ENCODE measurements around the gene ACSM2A. TPM values are rescaled to one million over a fixed set of nuclear protein-coding genes. Genes with fewer than 3 reads are reported as not detected.

The ACSM2A gene
- total RNA-seq, 1 donor from 2014 or later: not detected

Other genes with a start within 250 kb of the ACSM2A start
- gene GP2, start 124.0 kb upstream of the ACSM2A start, total RNA-seq: 0.11 TPM
- gene UMOD, start 98.8 kb upstream of the ACSM2A start, total RNA-seq: not detected
- gene PDILT, start 46.8 kb upstream of the ACSM2A start, total RNA-seq: not detected
- not detected for gene ACSM5, start 42.0 kb upstream of the ACSM2A start, total RNA-seq
- gene ACSM2B, start 124.8 kb downstream of the ACSM2A start, total RNA-seq: not detected
- not detected for gene ACSM1, start 246.2 kb downstream of the ACSM2A start, total RNA-seq

All from ascending aorta (tissue), 1 donor.